ENCODE measurements around the gene DNAJC13. TPM values are rescaled to one million over a fixed set of nuclear protein-coding genes. Genes with fewer than 3 reads are reported as not detected.
"Not testable (repeated sequence)": the region's sequence is repeated elsewhere in the genome, so short reads cannot be mapped to it uniquely, and the experiment has no call there.

The DNAJC13 gene
- total RNA-seq, 4 donors from 2014 or later, result 30.2 to 60.2 (median 47.0) TPM

DNA sequence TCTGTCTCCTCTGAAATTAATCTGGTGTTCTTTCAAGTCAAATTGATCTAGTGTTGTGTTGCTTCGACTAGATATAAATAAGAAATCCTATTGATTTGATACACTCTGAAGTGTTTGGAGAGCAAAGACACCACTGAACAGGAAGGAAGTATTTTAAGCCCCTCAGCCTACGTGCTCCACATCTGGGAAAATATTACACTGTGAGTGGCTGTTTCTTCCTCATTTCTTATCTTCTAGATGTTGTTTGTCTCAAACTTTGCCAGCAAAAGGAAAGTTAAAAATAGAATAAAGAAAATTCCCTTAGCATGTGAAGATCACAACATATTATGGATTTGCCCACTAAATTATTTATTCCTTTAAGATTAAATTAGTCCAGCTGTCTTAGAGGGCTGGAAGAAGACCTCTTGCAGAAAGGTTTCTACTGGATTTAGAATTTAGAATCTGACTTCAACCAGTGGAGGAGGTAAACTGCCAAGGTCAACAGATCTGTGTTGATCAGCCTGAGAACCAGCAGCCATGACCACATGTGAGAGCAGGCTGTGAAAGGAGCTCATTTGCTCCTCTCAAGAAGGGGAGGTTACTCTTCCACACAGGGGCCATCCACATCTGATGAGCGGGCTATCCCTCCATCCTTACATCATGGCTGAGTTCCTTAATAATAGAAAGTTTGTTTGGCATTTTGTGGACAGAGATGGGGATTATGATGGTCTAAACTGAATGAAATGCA is 133.4 kb downstream of the DNAJC13 start:
- DNase-seq (ENCODE audit: low spot score) (no peak), ATAC-seq (ENCODE audit: low FRiP score) (no peak)
- TF ChIP-seq CTCF (IDR thresholded peaks at IDR 0.05), result no peak

- TF ChIP-seq CTCF (IDR thresholded peaks at IDR 0.05), result no peak
- ATAC-seq (ENCODE audit: low FRiP score), result no peak
- DNase-seq (ENCODE audit: low spot score), result no peak
Measured at GRCh38 chr3:132553826-132554225, 136.5 kb downstream of the DNAJC13 start.

DNA sequence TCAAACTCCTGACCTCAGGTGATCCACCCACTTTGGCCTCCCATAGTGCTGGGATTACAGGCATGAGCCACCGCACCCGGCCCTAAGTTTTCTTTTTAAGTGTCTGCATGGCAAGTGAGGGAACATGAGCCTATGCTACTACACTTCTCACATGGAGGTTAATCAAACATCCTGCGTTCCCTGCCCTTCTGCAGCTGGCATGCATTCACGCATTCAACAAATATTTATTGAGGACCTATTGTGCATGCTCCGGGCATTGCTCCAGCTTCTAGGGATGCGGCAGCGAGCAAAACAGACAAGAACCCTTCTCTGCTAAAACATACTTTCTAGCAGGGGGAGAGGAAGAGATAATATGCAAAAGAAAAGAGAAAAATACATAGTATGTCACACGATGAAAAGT is 137.1 kb downstream of the DNAJC13 start:
- DNase-seq (ENCODE audit: low spot score) (no peak), ATAC-seq (ENCODE audit: low FRiP score) (no peak)
- TF ChIP-seq CTCF (IDR thresholded peaks at IDR 0.05), result no peak

GRCh38 chr3:132555306-132556035 is 138.2 kb downstream of the DNAJC13 start:
- TF ChIP-seq CTCF (IDR thresholded peaks at IDR 0.05), result no peak
- DNase-seq (ENCODE audit: low spot score), result no peak
- no peak for ATAC-seq (ENCODE audit: low FRiP score)

- ATAC-seq (ENCODE audit: low FRiP score); DNase-seq (ENCODE audit: low spot score): not testable (repeated sequence)
Measured at GRCh38 chr3:132556036-132556386, 138.7 kb downstream of the DNAJC13 start.

DNA sequence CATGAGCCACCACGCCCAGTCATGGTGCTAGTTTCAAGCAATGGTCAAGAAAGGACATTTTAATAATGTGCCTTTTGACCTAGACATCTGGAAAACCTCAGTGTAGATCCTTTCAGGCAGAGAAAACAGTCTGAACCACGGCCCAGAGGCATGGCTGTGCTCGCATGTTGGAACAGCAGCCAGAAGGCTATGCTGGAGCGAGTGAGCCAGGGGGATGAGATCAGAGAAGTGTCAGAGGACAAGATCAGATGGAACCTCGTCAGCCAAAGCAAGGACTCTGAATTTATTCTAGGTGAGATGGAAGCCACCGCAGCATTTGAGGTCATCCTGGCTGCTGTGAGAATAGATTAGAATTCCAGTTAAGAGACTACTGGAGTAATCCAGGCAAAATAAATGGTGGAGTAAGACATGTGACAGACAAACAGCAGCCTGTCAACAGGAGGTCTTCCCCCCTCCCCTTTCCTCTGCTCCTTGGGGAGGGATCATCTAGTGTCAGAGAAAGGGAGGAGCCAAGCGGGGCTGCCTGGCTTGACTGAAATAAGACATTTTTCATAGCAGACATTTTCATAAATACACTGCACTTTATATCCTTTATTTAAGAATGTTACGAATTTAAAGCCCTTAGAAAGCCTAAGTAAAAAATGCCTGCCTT is 139.3 kb downstream of the DNAJC13 start:
- ATAC-seq (ENCODE audit: low FRiP score) (peak; percentile 38), DNase-seq (ENCODE audit: low spot score) (no peak)
- TF ChIP-seq CTCF (IDR thresholded peaks at IDR 0.05), result no peak

DNA sequence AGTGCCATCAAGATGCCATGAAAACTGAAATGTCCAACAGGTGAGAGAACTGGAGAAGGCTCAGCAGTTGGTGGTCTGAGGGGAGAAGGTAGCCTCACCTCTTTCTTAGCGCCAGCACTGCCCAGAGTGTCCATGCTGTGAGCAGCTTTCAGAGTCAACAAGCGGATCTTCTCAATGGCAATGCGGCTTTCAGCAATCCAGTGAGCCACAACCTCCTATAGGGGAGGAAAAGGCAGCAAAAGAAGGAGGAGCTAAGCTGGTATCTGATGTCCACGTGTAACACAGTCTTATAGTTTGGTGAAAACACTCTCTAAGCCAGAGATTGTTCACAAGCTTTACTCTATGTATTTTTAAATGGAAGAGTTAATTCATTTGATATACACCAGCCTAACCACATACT is 143.7 kb downstream of the DNAJC13 start:
- DNase-seq (ENCODE audit: low spot score) (no peak), ATAC-seq (ENCODE audit: low FRiP score) (no peak)
- TF ChIP-seq CTCF (IDR thresholded peaks at IDR 0.05), result no peak

All from omental fat pad (tissue), 4 donors.